ENCODE data around the gene SPANXN3. TPM values are rescaled to one million over a fixed set of nuclear protein-coding genes. Genes with fewer than 3 reads are reported as not detected.
"Not testable (repeated sequence)": the region's sequence is repeated elsewhere in the genome, so short reads cannot be mapped to it uniquely, and the experiment has no call there.

Gene SPANXN3, protein sequence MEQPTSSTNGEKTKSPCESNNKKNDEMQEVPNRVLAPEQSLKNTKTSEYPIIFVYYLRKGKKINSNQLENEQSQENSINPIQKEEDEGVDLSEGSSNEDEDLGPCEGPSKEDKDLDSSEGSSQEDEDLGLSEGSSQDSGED
- total RNA-seq: not detected
- polyA plus RNA-seq (2013, experiment 1 of 2): not detected
- polyA plus RNA-seq (2013, experiment 2 of 2): not detected
- long read RNA-seq, experiment 1: 0 reads
- long read RNA-seq, experiment 2: 0 reads
- long read RNA-seq, experiment 3: 0 reads
- long read RNA-seq, experiment 4: 0 reads

DNA sequence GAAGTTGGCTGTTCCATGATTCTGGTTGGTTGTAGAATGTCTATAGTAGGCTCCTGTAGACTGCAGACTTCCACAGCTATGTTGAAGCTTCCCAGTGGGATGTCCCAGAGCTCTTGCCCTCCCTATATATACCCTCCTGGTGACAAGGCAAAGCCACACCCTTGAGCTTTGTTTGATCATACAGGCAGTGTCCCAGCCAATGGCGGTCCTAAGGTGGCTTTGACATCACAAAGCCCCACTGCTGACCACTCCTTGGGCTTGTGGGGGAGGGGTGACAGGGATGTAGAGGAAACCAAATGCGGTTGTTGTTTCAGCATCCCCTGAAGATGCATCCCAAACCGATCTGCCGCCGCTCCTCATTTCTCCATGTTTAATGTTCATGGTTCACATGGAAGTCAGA, at the start of gene SPANXN3:
SPANXN3 (minus strand) TSS at position 101 of the 400 bp plus-strand sequence; CDS start at position 17, 84 bp downstream.
- not testable (repeated sequence) for H3K9me3 ChIP-seq (ENCODE audit: control insufficient read depth, low read length); H3K4me3 ChIP-seq (ENCODE audit: low read length); H3K27ac ChIP-seq (ENCODE audit: low read depth, low read length); H3K4me3 Mint-ChIP-seq; H3K4me1 Mint-ChIP-seq; H3K36me3 ChIP-seq (ENCODE audit: control insufficient read depth, insufficient read depth, low read length); H3K36me3 Mint-ChIP-seq (ENCODE audit: low read depth); DNase-seq; H3K9ac ChIP-seq (ENCODE audit: extremely low read depth, low read length, poor library complexity, severe bottlenecking); H3K27me3 Mint-ChIP-seq (ENCODE audit: insufficient read depth); H3K27me3 ChIP-seq (ENCODE audit: control insufficient read depth, insufficient read depth, low read length, poor library complexity, severe bottlenecking); H3K27ac Mint-ChIP-seq; H3K4me1 ChIP-seq (ENCODE audit: control insufficient read depth, insufficient read depth, low read length)
- peaks cover 49% of the 10 kb centered on the region for H3K9me3 Mint-ChIP-seq
- no CpG with 5 or more reads among the region's 5 CpGs for WGBS, 2 experiments (ENCODE audit: insufficient coverage in 1 of 2, insufficient read length in 1 of 2)

DNA sequence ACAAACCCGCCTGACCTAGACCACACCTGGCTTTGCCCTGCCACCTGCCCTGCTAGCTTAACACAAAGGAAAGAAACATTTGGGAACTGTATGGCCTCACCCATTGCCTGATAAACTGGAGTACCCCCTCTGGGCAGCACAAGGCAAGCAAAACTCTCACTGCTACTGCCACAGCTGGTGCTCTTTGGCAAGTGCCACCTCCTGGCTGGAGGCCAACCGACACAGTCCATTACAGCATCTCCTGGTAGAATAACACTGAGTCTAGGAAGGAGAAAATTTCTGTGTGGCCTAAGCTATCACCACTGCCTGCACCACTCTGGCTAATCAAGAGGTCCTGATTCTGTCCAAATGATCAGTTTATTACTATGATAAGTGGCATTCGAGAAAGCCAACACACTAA, 18.9 kb upstream of the SPANXN3 start:
- Mint-ChIP-seq H3K27me3 (ENCODE audit: insufficient read depth) (no peaks in the 10 kb centered on the region), H3K4me3 (no peak overlapping the region), H3K4me1 (no peaks in the 10 kb centered on the region), H3K36me3 (ENCODE audit: low read depth) (no peaks in the 10 kb centered on the region), H3K27ac (no peak overlapping the region), H3K9me3 (peaks cover 78% of the 10 kb centered on the region)
- Histone ChIP-seq H3K9me3 (ENCODE audit: control insufficient read depth, low read length) (no peaks in the 10 kb centered on the region), H3K27me3 (ENCODE audit: control insufficient read depth, insufficient read depth, low read length, poor library complexity, severe bottlenecking) (no peaks in the 10 kb centered on the region), H3K27ac (ENCODE audit: low read depth, low read length) (no peak overlapping the region), H3K9ac (ENCODE audit: extremely low read depth, low read length, poor library complexity, severe bottlenecking) (no peak overlapping the region), H3K4me1 (ENCODE audit: control insufficient read depth, insufficient read depth, low read length) (no peaks in the 10 kb centered on the region), H3K36me3 (ENCODE audit: control insufficient read depth, insufficient read depth, low read length) (no peaks in the 10 kb centered on the region), H3K4me3 (ENCODE audit: low read length) (no peak overlapping the region)
- TF ChIP-seq, protein P1, sequence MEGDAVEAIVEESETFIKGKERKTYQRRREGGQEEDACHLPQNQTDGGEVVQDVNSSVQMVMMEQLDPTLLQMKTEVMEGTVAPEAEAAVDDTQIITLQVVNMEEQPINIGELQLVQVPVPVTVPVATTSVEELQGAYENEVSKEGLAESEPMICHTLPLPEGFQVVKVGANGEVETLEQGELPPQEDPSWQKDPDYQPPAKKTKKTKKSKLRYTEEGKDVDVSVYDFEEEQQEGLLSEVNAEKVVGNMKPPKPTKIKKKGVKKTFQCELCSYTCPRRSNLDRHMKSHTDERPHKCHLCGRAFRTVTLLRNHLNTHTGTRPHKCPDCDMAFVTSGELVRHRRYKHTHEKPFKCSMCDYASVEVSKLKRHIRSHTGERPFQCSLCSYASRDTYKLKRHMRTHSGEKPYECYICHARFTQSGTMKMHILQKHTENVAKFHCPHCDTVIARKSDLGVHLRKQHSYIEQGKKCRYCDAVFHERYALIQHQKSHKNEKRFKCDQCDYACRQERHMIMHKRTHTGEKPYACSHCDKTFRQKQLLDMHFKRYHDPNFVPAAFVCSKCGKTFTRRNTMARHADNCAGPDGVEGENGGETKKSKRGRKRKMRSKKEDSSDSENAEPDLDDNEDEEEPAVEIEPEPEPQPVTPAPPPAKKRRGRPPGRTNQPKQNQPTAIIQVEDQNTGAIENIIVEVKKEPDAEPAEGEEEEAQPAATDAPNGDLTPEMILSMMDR (conservative IDR thresholded peaks at IDR 0.05): no peak
- 77% methylated on average over 3 of the region's 3 CpGs; no CpG with 5 or more reads in 1 of the 2 experiments for WGBS, 2 experiments (ENCODE audit: insufficient coverage in 1 of 2, insufficient read length in 1 of 2)
- DNase-seq: no peak

DNA sequence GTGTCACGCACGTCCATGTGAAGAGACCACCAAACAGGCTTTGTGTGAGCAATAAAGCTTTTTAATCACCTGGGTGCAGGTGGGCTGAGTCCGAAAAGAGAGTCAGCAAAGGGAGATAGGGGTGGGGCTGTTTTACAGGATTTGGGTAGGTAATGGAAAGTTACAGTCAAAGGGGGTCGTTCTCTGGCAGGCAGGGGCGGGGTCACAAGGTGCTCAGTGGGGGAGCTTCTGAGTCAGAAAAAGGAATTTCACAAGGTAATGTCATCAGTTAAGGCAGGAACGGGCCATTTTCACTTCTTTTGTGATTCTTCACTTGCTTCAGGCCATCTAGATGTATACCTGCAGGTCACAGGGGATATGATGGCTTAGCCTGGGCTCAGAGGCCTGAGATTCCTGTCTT, 15.1 kb downstream of the SPANXN3 start:
- peaks cover 60% of the 10 kb centered on the region for H3K9me3 Mint-ChIP-seq

DNA sequence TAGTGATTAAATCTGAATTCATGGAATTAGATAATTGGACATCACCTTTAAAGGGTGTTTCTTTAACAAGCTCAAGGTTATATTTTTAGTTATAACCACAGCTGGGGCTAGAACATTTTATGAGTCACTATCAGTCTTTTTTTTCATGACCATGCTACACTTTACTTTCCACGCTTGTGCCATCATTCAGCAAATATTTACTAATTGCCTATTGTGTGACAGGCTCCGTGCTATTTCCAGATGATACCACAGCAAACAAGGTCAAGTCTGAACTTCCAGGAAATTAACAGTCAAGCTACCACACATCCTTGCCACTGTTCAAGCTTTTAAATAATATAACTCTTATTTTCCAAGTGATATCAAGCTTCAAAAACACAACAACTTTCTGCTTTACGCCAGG, 16.5 kb downstream of the SPANXN3 start:
- no peaks in the 10 kb centered on the region for H3K27me3 ChIP-seq (ENCODE audit: control insufficient read depth, insufficient read depth, low read length, poor library complexity, severe bottlenecking)
- H3K4me3 Mint-ChIP-seq: no peak overlapping the region
- peaks cover 2% of the 10 kb centered on the region for H3K36me3 Mint-ChIP-seq (ENCODE audit: low read depth)
- peaks cover 6% of the 10 kb centered on the region for H3K9me3 ChIP-seq (ENCODE audit: control insufficient read depth, low read length)
- no peak for DNase-seq
- peaks cover 9% of the 10 kb centered on the region for H3K4me1 Mint-ChIP-seq
- H3K36me3 ChIP-seq (ENCODE audit: control insufficient read depth, insufficient read depth, low read length): no peaks in the 10 kb centered on the region
- no peak overlapping the region for H3K27ac Mint-ChIP-seq
- H3K27me3 Mint-ChIP-seq (ENCODE audit: insufficient read depth): peaks cover 4% of the 10 kb centered on the region
- peaks cover 65% of the 10 kb centered on the region for H3K9me3 Mint-ChIP-seq
- H3K9ac ChIP-seq (ENCODE audit: extremely low read depth, low read length, poor library complexity, severe bottlenecking): no peak overlapping the region
- no peaks in the 10 kb centered on the region for H3K4me1 ChIP-seq (ENCODE audit: control insufficient read depth, insufficient read depth, low read length)
- H3K27ac ChIP-seq (ENCODE audit: low read depth, low read length): no peak overlapping the region
- TF ChIP-seq, protein P1 (conservative IDR thresholded peaks at IDR 0.05): no peak
- WGBS, 2 experiments (ENCODE audit: insufficient coverage in 1 of 2, insufficient read length in 1 of 2): 61% methylated on average over 2 of the region's 3 CpGs; no CpG with 5 or more reads in 1 of the 2 experiments
- no peak overlapping the region for H3K4me3 ChIP-seq (ENCODE audit: low read length)

More for the DNA sequence above, 15.1 kb downstream of the SPANXN3 start:
- 57% methylated on average over 6 of the region's 6 CpGs; no CpG with 5 or more reads in 1 of the 2 experiments for WGBS, 2 experiments (ENCODE audit: insufficient coverage in 1 of 2, insufficient read length in 1 of 2)
- H3K4me1 Mint-ChIP-seq; H3K27me3 ChIP-seq (ENCODE audit: control insufficient read depth, insufficient read depth, low read length, poor library complexity, severe bottlenecking); H3K4me3 Mint-ChIP-seq; H3K36me3 Mint-ChIP-seq (ENCODE audit: low read depth); H3K4me1 ChIP-seq (ENCODE audit: control insufficient read depth, insufficient read depth, low read length); H3K36me3 ChIP-seq (ENCODE audit: control insufficient read depth, insufficient read depth, low read length); H3K9me3 ChIP-seq (ENCODE audit: control insufficient read depth, low read length); H3K9ac ChIP-seq (ENCODE audit: extremely low read depth, low read length, poor library complexity, severe bottlenecking); H3K4me3 ChIP-seq (ENCODE audit: low read length); H3K27ac ChIP-seq (ENCODE audit: low read depth, low read length); H3K27me3 Mint-ChIP-seq (ENCODE audit: insufficient read depth): not testable (repeated sequence)
- DNase-seq: peak; percentile 85
- H3K27ac Mint-ChIP-seq: peak overlapping the region; percentile 36
